NCI-H2029 (cell line): ENCODE data around the gene JDP2.

Experiments
- DNase-seq: peaks from one replicate; lab custom pipeline; 2025; lab: John Stamatoyannopoulos, UW

The JDP2 gene

GRCh38 chr14:75484711-75485429 lies 57.0 kb downstream of the JDP2 start:
- DNase-seq: no peak

- no peak for DNase-seq
These were observed 58.5 kb downstream of the JDP2 start for GRCh38 chr14:75486318-75486717.

- no peak for DNase-seq
These were observed 59.4 kb downstream of the JDP2 start for GRCh38 chr14:75487155-75487671.

- DNase-seq: no peak
These were observed 61.6 kb downstream of the JDP2 start for GRCh38 chr14:75489480-75489837.

- no peak for DNase-seq
These were observed 63.7 kb downstream of the JDP2 start for GRCh38 chr14:75491376-75491978.

GRCh38 chr14:75492832-75493591 lies 65.2 kb downstream of the JDP2 start:
- DNase-seq: no peak

- DNase-seq: no peak
These were observed 65.8 kb downstream of the JDP2 start for GRCh38 chr14:75493592-75494087.

GRCh38 chr14:75494896-75495295 lies 67.1 kb downstream of the JDP2 start:
- DNase-seq: no peak

GRCh38 chr14:75495399-75495798 lies 67.6 kb downstream of the JDP2 start:
- no peak for DNase-seq

- no peak for DNase-seq
These were observed 68.1 kb downstream of the JDP2 start for GRCh38 chr14:75495882-75496281.

GRCh38 chr14:75496755-75497154 lies 68.9 kb downstream of the JDP2 start:
- DNase-seq: no peak

GRCh38 chr14:75497191-75497590 lies 69.4 kb downstream of the JDP2 start:
- DNase-seq: no peak

GRCh38 chr14:75497701-75498100 lies 69.9 kb downstream of the JDP2 start:
- no peak for DNase-seq

- DNase-seq: no peak
These were observed 71.5 kb downstream of the JDP2 start for GRCh38 chr14:75499084-75499875.

- DNase-seq: no peak
These were observed 73.3 kb downstream of the JDP2 start for GRCh38 chr14:75501080-75501479.

- DNase-seq: no peak
These were observed 76.6 kb downstream of the JDP2 start for GRCh38 chr14:75504411-75504810.

- no peak for DNase-seq
These were observed 79.1 kb downstream of the JDP2 start for GRCh38 chr14:75506930-75507329.

- DNase-seq: no peak
These were observed 82.7 kb downstream of the JDP2 start for GRCh38 chr14:75510547-75510946.

- DNase-seq: no peak
These were observed 83.4 kb downstream of the JDP2 start for GRCh38 chr14:75511201-75511600.

- no peak for DNase-seq
These were observed 86.3 kb downstream of the JDP2 start for GRCh38 chr14:75513911-75514672.
